Measurements from ENCODE around the gene NEDD4L. TPM values are rescaled to one million over a fixed set of nuclear protein-coding genes. Genes with fewer than 3 reads are reported as not detected.

NEDD4L gene
- total RNA-seq, 3 donors from 2014 or later: 161 to 309 (median 256) TPM

- intact Hi-C loops (cut with DNase I, micrococcal nuclease): loop anchor here in 1 of 2 donors (10.0 kb wide), 2 partner anchors 59 to 129 kb away; no protein-coding TSS in a partner anchor
- Histone ChIP-seq H3K4me1 (ENCODE audit: low read depth) (peaks cover 20% of the 10 kb centered on the region), H3K4me3 (peak overlapping the region; percentile 1), H3K9me3 (no peaks in the 10 kb centered on the region), H3K36me3 (ENCODE audit: low read depth) (no peaks in the 10 kb centered on the region)
- ATAC-seq (peak; percentile 67), DNase-seq (peak; percentile 67 to 77 (median 76))
- TF ChIP-seq CTCF (IDR thresholded peaks at IDR 0.05): no peak
Observed at GRCh38 chr18:58195278-58195765, 151.3 kb downstream of the NEDD4L start.

GRCh38 chr18:58196164-58196563 lies 152.1 kb downstream of the NEDD4L start:
- Histone ChIP-seq H3K4me3 (no peak overlapping the region), H3K4me1 (ENCODE audit: low read depth) (peaks cover 27% of the 10 kb centered on the region), H3K36me3 (ENCODE audit: low read depth) (no peaks in the 10 kb centered on the region), H3K9me3 (no peaks in the 10 kb centered on the region)
- TF ChIP-seq CTCF (IDR thresholded peaks at IDR 0.05): no peak
- DNase-seq (peak in 1 of 3 donors; percentile 7), ATAC-seq (peak; percentile 28)
- intact Hi-C loops (cut with DNase I, micrococcal nuclease): loop anchor here in 1 of 2 donors (10.0 kb wide), 2 partner anchors 59 to 129 kb away; no protein-coding TSS in a partner anchor

- intact Hi-C loops (cut with DNase I, micrococcal nuclease): loop anchor here in 1 of 2 donors (10.0 kb wide), 2 partner anchors 58 to 128 kb away; no protein-coding TSS in a partner anchor
- Histone ChIP-seq H3K4me1 (ENCODE audit: low read depth) (peaks cover 32% of the 10 kb centered on the region), H3K9me3 (no peaks in the 10 kb centered on the region), H3K4me3 (no peak overlapping the region), H3K36me3 (ENCODE audit: low read depth) (no peaks in the 10 kb centered on the region)
- no peak for TF ChIP-seq CTCF (IDR thresholded peaks at IDR 0.05)
- ATAC-seq (peak; percentile 68), DNase-seq (peak in 2 of 3 donors; percentile 52 to 60)
Observed at GRCh38 chr18:58196881-58197872, 153.2 kb downstream of the NEDD4L start.

GRCh38 chr18:58201268-58201667 lies 157.2 kb downstream of the NEDD4L start:
- no peak for TF ChIP-seq CTCF (IDR thresholded peaks at IDR 0.05)
- intact Hi-C loops (cut with DNase I, micrococcal nuclease): no loop called here
- Histone ChIP-seq H3K4me3 (no peak overlapping the region), H3K9me3 (no peaks in the 10 kb centered on the region), H3K4me1 (ENCODE audit: low read depth) (peaks cover 20% of the 10 kb centered on the region), H3K36me3 (ENCODE audit: low read depth) (no peaks in the 10 kb centered on the region)
- DNase-seq (no peak), ATAC-seq (peak; percentile 9)

- ATAC-seq (peak; percentile 74), DNase-seq (peak in 2 of 3 donors; percentile 45 to 56)
- no peak for TF ChIP-seq CTCF (IDR thresholded peaks at IDR 0.05)
- no peak overlapping the region for H3K4me3 ChIP-seq
- peaks cover 17% of the 10 kb centered on the region for H3K4me1 ChIP-seq (ENCODE audit: low read depth)
- no peaks in the 10 kb centered on the region for H3K9me3 ChIP-seq
- intact Hi-C loops (cut with DNase I, micrococcal nuclease): no loop called here
- H3K36me3 ChIP-seq (ENCODE audit: low read depth): no peaks in the 10 kb centered on the region
Observed at GRCh38 chr18:58201733-58202730, 158.0 kb downstream of the NEDD4L start.
